GM19099 (cell line): ENCODE data around the gene IRAK1.

Source experiments
- POLR2A ChIP-seq: IDR thresholded peaks from 3 replicates; pipeline ENCODE4 v1.6.1; 2011; ENCODE audit warnings: low read depth; ENCODE audit not compliant: insufficient read length; ENCODE audit errors: extremely low read depth

Gene IRAK1

DNA sequence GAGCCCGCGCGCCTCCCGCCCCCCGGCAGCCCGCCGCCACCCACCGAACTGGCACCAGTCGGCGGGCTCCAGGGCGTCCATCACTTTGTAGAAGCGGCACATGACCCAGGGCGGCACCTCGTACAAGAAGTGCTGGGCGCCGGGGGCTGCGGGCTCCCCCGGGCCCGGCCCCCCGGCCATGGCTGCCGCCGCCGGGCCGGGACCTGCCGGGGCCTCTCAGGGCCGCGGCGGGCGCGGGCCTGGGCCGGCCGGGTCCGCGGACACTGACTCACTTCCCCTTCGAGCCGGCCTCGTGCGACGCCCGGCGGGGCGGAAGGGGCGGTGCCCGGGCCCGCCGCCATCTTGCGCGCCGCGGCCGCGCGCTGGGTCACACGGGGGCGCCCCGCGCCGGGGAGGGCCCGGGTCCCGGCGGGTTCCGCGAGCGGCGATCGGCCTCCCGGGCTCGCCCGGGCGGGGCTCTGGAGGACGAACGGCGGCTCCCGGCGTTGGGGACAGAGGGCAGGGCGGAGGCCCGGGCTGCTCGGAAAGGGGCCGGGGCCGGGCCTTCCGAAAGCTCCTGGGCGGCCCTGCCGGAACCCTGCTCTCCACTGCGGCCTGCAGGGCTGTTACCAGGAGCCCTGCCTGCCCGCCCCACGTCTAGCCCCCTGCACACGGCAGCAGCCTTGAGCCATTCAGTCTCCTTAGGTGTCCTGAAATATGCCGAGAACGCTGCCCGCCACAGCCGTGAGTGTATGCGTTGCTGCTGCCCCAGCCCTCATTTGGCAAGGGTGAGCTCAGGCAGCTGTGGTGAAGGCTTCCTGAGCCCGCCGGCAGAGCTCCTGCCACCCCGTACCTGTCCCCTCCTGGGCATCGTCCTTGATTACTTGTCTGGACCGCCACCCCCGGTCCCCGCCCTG, at the start of gene IRAK1:
Gene IRAK1 (minus strand): TSS at position 270 of the 896 bp plus-strand sequence. CDS start 90 bp downstream, at position 180.
- TF ChIP-seq POLR2A, result peak; percentile 65

- TF ChIP-seq POLR2A, result no peak
Observed at GRCh38 chrX:154068560-154068959, 48.9 kb upstream of the IRAK1 start.

- TF ChIP-seq POLR2A, result no peak
Observed at GRCh38 chrX:154064637-154065435, 45.1 kb upstream of the IRAK1 start.

- TF ChIP-seq POLR2A, result no peak
Observed at GRCh38 chrX:154063234-154063633, 43.5 kb upstream of the IRAK1 start.

DNA sequence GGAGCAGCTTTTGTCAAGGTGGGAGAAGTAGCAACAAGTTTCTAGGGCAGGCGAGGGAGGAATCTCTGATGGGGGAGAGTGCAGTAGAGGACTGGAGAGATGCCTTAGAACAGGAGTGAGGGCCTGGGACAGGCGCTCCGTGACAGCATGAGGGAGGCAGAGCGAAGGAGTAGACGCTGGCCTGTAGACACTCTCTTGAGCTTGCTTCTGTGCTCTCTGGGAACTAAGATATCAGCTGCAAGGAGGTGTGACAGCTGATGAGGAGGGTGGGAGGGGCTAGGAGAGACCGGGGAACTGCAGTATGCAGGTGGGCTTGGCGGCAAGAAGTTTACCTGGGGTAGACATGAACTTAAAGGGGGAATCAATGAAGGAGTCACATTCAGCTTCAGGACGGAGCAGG, 42.1 kb upstream of the IRAK1 start:
- no peak for TF ChIP-seq POLR2A

DNA sequence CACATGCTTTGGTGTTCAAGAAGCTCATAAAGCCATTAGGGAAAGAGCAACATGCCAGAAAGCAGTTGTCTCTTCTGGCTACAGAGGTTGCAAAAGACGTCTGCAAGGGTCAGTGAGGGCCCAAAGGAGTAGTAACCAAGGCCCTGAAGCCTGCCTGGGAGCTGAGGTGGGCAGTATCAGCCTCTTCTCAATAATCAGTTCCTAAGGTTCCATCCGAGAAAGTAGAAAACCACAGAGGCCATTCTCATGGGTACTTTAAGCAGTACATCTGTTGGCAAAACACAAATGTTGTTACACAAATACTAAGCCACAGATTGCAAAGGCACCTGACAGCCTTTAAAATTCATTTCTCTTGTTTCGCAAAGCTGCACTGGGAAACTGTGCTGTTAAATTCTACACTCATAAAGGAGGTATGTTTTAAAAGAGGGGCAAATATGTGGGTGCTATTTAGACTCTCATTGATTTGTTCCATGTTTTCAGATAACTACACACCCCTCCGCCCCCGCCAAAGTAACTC, 40.1 kb upstream of the IRAK1 start:
- TF ChIP-seq POLR2A, result no peak

DNA sequence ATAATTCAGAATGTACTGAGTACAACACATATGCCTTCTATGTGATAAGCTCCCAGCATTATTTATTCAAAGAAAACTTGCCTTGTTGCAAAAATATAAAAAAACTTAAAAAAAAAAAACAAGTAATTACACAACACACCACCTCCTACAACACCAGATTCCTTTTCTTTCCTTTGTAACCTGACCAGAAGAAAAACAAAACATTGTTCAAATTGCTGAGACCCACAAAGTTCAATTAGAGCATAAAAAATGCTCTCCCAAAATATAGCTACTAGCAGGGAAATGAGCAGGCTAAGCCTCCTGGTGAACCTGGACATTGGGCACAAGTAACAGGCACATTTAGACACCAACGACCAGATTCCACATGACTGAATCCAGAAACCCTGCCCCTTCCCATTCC, 39.5 kb upstream of the IRAK1 start:
- no peak for TF ChIP-seq POLR2A

DNA sequence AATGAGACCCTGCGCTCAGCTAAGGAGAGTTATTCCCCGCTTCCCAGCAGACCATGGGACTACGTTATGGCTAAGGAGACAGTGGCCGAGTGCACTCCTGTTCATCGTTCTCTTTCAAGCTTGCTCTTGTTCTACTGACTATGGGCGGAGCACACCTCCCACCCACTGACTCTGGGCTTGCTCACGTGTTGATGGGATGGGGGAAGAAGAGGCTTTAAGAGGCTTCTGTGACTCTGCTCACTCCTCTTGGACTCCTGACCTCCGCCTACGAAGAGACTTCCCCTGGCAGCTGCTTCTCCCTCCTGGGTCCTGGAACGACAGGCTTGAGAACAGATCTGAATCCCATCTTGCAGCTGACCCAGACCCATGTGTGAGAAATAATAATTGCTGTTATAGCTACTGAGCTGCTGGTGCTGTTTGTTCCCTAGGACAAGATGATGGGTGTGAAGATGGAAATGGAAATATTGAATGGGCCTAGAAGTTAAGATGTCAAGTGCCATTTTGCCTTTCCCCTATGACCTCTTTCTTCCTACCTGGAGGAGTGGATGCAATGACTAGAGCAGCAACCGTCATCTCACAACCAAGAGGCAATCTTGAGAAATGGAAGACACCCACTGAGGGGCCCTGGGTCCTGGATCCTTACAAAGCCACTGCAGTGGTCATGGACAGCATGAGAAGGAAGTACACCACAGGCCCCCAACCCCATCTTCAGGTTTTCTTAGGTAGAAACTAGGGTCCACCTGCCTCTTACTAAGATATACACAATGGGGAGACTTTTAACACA, 38.7 kb upstream of the IRAK1 start:
- TF ChIP-seq POLR2A, result no peak

- TF ChIP-seq POLR2A, result no peak
Observed at GRCh38 chrX:154057791-154058190, 38.1 kb upstream of the IRAK1 start.

DNA sequence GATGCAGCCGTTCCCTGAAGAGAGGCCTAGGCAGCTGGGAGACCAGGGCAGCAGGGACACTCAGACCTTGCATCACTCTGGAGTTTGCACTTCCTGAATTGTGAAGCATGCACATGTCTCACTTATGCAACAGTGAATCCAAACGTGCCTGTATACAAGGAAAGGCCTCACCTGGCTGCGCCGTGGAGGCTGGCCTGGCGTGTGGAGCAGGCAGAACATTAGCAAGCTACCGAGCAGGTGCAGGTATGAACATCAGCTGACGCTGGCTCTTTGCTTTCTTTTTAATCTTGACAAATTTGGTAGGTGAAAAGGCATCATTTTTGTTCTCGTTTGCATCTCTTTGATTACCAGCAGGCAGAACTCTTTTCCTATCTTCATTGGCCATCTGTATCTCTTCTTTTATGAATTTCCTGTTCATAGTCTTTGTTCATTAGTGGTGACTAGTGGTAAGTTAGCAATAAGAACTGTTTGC, 37.1 kb upstream of the IRAK1 start:
- TF ChIP-seq POLR2A, result no peak

DNA sequence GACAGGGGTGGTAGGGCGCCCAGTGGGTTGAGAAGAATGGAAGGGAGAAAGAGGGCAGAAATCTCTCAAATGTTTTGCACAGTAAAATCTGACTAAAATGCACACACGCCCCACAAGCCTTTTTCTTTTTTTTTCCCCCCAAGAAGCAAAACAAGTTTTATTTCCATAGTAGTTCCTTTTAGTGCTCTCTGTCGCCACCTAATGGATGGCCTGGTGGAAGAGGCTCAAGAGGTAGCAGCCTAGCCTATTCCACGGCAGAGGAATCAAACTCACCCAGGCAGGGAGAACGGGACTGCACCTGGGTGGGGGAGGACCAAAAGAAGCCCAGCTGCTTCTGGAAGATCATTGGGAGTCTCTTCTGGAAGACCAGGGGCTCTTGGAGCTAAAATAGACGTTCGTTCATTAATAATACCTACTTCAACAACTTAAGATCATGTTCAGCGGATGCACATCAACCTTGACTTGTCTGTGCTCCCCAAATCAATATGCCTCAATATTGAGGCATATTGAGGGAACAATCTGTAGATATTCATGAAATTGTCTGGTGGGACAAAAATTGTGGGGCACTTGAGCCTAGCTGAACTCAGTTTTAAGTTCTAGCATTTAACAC, 31.6 kb upstream of the IRAK1 start:
- TF ChIP-seq POLR2A, result no peak

- no peak for TF ChIP-seq POLR2A
Observed at GRCh38 chrX:154050113-154050495, 30.4 kb upstream of the IRAK1 start.

- TF ChIP-seq POLR2A, result no peak
Observed at GRCh38 chrX:154049209-154050112, 29.8 kb upstream of the IRAK1 start.
